ENCODE measurements around the gene TAS2R46.

The TAS2R46 gene

DNA sequence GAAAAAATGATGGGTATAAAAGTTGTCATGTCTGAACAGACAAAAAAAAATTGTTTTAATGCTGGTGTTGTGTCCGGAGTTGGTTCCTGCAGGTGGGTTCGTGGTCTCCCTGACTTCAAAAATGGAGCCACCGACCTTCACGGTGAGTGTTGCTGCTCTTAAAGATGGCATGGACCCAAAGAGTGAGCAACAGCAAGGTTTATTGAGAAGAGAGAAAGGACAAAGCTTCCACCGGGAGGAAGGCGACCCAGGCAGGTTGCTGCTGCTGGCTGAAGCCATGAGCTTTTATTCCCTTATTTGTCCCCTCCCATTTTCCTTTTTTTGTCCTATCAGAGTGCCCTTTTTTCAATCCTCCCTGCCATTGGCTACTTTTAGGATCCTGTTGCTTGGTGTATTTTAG lies 30.8 kb downstream of the TAS2R46 start, which contains the start of gene TAS2R31:
Gene TAS2R31, minus strand, starts transcription at position 101 of the 400 bp plus-strand sequence. Its CDS starts 72 bp downstream, at position 29.
- TF ChIP-seq, protein P1, sequence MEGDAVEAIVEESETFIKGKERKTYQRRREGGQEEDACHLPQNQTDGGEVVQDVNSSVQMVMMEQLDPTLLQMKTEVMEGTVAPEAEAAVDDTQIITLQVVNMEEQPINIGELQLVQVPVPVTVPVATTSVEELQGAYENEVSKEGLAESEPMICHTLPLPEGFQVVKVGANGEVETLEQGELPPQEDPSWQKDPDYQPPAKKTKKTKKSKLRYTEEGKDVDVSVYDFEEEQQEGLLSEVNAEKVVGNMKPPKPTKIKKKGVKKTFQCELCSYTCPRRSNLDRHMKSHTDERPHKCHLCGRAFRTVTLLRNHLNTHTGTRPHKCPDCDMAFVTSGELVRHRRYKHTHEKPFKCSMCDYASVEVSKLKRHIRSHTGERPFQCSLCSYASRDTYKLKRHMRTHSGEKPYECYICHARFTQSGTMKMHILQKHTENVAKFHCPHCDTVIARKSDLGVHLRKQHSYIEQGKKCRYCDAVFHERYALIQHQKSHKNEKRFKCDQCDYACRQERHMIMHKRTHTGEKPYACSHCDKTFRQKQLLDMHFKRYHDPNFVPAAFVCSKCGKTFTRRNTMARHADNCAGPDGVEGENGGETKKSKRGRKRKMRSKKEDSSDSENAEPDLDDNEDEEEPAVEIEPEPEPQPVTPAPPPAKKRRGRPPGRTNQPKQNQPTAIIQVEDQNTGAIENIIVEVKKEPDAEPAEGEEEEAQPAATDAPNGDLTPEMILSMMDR (IDR thresholded peaks at IDR 0.05; ENCODE audit: control insufficient read depth, extremely low read depth, insufficient read depth), result no peak
- DNase-seq (ENCODE audit: low read depth), result no peak

DNA sequence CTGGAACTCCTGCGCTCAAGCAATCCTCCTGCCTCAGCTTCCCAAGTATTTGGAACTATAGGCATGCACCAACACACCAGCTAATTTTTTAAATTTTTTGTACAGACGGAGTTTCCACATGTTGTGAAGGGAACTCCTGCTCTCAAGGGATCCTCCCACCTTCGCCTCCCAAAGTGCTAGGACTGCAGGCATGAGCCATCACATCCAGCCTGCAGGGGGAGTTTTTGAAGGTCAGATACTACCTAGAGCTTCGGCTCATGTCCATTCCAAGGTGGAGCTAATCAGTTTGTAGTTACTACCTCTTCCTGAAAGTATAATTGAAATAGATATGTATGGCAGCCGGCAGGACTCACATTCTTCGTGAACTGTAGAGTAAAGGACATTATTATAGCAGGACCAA lies 36.0 kb downstream of the TAS2R46 start:
- H3K4me3 ChIP-seq (ENCODE audit: low read depth, low read length), result no peak overlapping the region
- DNase-seq (ENCODE audit: low read depth), result no peak
- TF ChIP-seq, protein P1 (IDR thresholded peaks at IDR 0.05; ENCODE audit: control insufficient read depth, extremely low read depth, insufficient read depth), result peak; percentile 30; the same call in 1 of the 2 replicates

More for the DNA sequence above, 30.8 kb downstream of the TAS2R46 start, which contains the start of gene TAS2R31:
- no peak within 1 kb of the TSS for H3K4me3 ChIP-seq (ENCODE audit: low read depth, low read length)

DNA sequence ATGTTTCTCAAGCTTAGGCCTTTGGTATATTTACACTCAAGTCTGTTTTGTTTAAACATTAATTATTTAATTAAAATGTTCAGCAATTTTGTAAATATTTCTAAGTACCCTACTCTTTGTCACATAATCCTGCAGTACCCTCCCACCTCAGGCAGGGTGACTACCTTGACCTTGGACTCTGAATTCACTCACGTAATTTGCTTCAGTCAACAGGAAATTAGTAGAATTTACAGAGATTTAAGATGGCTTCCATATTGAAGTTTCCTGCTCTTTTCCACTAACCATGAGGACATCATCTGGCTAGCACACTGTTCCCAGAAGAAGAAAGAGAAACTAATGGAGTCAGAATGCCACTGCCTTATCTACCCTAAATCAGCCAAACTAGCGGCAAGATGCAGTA lies 38.7 kb downstream of the TAS2R46 start:
- DNase-seq (ENCODE audit: low read depth), result no peak
- TF ChIP-seq, protein P1 (IDR thresholded peaks at IDR 0.05; ENCODE audit: control insufficient read depth, extremely low read depth, insufficient read depth), result no peak
- H3K4me3 ChIP-seq (ENCODE audit: low read depth, low read length), result no peak overlapping the region

DNA sequence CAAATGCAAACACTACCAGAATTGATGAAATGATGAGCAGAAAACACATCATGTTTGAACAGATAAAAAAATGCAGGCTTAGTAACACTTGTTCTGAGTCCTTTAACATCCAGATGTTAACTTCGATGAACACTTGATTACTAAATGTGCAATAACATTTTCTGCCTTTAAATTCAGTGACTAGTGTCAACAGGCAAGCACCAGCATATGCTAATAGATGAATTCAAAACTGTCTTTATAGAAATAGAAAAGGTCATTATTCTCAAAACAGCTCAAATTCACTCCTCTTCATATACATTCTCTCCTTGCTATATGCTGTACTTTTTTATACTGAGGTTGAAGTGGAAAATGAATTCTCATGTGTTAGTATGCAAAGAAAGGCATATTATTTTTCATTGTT lies 39.6 kb downstream of the TAS2R46 start, which contains the start of gene TAS2R19:
Gene TAS2R19, minus strand, starts transcription at position 101 of the 400 bp plus-strand sequence. Its CDS starts 49 bp downstream, at position 52.
- H3K4me3 ChIP-seq (ENCODE audit: low read depth, low read length), result no peak within 1 kb of the TSS
- TF ChIP-seq, protein P1 (IDR thresholded peaks at IDR 0.05; ENCODE audit: control insufficient read depth, extremely low read depth, insufficient read depth), result no peak
- no peak for DNase-seq (ENCODE audit: low read depth)

DNA sequence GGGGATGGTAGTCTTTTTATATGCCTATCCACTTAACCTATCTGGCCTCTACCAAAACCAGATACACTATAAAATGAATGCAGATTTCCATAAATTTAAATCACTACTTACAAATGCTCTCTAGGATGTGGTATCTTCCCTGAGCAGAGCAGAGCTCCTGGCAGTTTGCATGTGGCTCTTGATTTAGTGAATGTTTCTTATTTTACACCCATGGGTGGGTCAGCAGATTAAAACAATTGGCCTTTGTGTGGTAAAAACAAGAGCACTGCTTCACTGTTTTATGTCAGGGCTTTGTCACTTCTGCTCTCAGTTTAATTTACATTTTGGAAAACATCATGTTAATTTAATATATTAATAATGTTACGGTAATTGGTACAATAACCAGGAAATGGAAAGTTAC lies 45.2 kb downstream of the TAS2R46 start:
- no peak for DNase-seq (ENCODE audit: low read depth)
- TF ChIP-seq, protein P1 (IDR thresholded peaks at IDR 0.05; ENCODE audit: control insufficient read depth, extremely low read depth, insufficient read depth), result no peak
- no peak overlapping the region for H3K4me3 ChIP-seq (ENCODE audit: low read depth, low read length)

DNA sequence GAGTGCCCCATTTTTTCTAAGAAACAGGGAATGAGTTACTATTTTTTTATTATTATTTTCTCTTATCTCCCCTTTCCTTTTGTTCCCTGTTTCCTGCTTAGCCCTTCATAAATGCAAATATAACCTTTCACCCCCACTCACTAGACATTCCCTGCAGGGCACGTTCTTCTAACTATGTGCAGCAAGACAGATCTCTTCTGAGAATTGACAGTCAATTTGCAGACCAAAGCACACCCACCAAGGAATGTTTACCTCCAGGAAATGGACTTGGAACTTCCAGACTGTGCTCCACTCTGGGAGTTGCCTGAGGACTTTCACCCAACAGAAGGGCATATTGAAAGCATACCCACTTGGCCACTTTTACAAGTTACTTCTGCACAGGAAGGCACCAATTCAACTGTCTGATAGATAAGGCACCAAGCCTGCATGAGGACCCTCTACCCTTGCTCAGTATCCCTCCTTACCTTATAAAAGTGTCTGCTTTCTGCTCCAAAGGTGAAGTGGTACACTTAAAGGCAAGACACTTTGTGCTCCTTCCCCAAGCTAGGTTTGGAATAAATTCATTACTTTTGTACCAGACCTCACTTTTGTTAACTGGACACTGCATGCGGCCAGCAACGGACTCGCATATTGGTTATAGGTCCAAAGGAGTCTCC lies 46.2 kb downstream of the TAS2R46 start:
- no peak overlapping the region for H3K4me3 ChIP-seq (ENCODE audit: low read depth, low read length)
- no peak for DNase-seq (ENCODE audit: low read depth)
- TF ChIP-seq, protein P1 (IDR thresholded peaks at IDR 0.05; ENCODE audit: control insufficient read depth, extremely low read depth, insufficient read depth), result no peak

DNA sequence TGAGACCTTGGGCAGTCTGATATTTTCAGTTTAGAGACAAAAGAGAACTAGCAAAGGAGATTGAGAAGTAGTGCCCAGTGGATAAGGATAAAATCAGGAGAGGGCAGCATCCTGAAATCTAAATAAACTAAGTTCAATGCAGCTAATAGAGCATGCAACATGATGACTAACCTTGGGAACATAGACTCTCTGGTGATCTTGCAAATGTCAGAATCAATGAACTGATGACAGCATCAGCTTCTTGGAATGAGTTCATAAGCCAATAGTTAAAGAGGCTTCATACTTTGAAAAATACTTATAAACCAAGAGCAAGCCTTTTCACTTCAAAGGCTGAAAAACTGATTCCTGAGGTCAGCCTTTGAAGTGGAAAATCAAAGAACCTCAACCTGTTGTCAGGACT lies 47.9 kb downstream of the TAS2R46 start:
- TF ChIP-seq, protein P1 (IDR thresholded peaks at IDR 0.05; ENCODE audit: control insufficient read depth, extremely low read depth, insufficient read depth), result no peak
- H3K4me3 ChIP-seq (ENCODE audit: low read depth, low read length), result no peak overlapping the region
- no peak for DNase-seq (ENCODE audit: low read depth)
